Liver (tissue), 3 donors: ENCODE results near the gene KCNK3.

Source experiments
- FOXA1 ChIP-seq: IDR thresholded peaks from 2 replicates; pipeline ENCODE4 v1.6.1; 2016; ENCODE audit warnings: antibody characterized with exemption
- GABPA ChIP-seq, 2 donors: IDR thresholded peaks in 1 of 2; conservative IDR thresholded peaks in 1 of 2; 2 replicates each; pipeline ENCODE4 v1.6.1; 2016; ENCODE audit warnings: antibody characterized with exemption in 2 of 2, mild to moderate bottlenecking in 1 of 2, moderate library complexity in 1 of 2
- HNF4A ChIP-seq, 2 donors: conservative IDR thresholded peaks; 2 replicates each; pipeline ENCODE4 v1.6.1; 2016; ENCODE audit warnings: antibody characterized with exemption in 2 of 2, mild to moderate bottlenecking in 2 of 2
- RAD21 ChIP-seq, 2 donors: IDR thresholded peaks; 2 replicates each; pipeline ENCODE4 v1.6.1; 2016; ENCODE audit warnings: antibody characterized with exemption in 2 of 2, mild to moderate bottlenecking in 2 of 2
- TAF1 ChIP-seq: conservative IDR thresholded peaks from 2 replicates; pipeline ENCODE4 v1.6.1; 2016; ENCODE audit warnings: antibody characterized with exemption, mild to moderate bottlenecking
- YY1 ChIP-seq: IDR thresholded peaks from 2 replicates; pipeline ENCODE4 v1.6.1; 2016; ENCODE audit warnings: antibody characterized with exemption, mild to moderate bottlenecking
- TF ChIP-seq, protein P1 (sequence below): fragments of 150-350 bp; IDR thresholded peaks from 2 replicates; pipeline ENCODE4 v1.5.1; 2017; ENCODE audit warnings: improper control_type of control experiment, low read depth, low read length; ENCODE audit not compliant: missing input control
- TF ChIP-seq, protein P2 (sequence below): IDR thresholded peaks from 2 replicates; pipeline ENCODE4 v1.6.1; 2016; ENCODE audit warnings: antibody characterized with exemption
- donor health status: healthy.
- donor health status: healthy.

DNA sequence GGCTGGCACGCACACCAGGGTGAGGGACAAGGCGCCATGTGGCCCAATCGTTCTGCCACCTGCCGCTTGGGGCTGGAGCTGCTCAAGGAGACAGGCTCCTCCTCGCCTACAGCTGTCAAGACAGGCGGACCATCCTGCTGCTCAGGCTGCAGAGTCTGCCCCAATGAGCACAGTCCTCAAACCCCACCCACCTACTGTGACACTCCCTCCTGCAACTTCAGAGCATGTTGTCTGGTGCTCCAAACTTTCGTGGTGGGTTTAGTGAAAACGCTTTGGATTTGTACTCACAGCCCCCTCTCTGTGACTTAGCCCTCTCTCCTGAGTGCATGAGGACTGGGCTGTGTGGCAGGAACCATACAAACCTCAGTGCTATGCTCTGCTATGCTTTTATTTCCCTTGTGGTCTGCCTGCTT lies 48.4 kb downstream of the KCNK3 start:
- TF ChIP-seq, protein P1, sequence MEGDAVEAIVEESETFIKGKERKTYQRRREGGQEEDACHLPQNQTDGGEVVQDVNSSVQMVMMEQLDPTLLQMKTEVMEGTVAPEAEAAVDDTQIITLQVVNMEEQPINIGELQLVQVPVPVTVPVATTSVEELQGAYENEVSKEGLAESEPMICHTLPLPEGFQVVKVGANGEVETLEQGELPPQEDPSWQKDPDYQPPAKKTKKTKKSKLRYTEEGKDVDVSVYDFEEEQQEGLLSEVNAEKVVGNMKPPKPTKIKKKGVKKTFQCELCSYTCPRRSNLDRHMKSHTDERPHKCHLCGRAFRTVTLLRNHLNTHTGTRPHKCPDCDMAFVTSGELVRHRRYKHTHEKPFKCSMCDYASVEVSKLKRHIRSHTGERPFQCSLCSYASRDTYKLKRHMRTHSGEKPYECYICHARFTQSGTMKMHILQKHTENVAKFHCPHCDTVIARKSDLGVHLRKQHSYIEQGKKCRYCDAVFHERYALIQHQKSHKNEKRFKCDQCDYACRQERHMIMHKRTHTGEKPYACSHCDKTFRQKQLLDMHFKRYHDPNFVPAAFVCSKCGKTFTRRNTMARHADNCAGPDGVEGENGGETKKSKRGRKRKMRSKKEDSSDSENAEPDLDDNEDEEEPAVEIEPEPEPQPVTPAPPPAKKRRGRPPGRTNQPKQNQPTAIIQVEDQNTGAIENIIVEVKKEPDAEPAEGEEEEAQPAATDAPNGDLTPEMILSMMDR = no peak
- TF ChIP-seq HNF4A (conservative IDR thresholded peaks at IDR 0.05) (no peak), FOXA1 (no peak), GABPA (IDR thresholded peaks at IDR 0.05 in 1 of 2, conservative IDR thresholded peaks at IDR 0.05 in 1 of 2) (no peak), RAD21 (IDR thresholded peaks at IDR 0.05) (no peak), YY1 (no peak), TAF1 (no peak)
- TF ChIP-seq, protein P2, sequence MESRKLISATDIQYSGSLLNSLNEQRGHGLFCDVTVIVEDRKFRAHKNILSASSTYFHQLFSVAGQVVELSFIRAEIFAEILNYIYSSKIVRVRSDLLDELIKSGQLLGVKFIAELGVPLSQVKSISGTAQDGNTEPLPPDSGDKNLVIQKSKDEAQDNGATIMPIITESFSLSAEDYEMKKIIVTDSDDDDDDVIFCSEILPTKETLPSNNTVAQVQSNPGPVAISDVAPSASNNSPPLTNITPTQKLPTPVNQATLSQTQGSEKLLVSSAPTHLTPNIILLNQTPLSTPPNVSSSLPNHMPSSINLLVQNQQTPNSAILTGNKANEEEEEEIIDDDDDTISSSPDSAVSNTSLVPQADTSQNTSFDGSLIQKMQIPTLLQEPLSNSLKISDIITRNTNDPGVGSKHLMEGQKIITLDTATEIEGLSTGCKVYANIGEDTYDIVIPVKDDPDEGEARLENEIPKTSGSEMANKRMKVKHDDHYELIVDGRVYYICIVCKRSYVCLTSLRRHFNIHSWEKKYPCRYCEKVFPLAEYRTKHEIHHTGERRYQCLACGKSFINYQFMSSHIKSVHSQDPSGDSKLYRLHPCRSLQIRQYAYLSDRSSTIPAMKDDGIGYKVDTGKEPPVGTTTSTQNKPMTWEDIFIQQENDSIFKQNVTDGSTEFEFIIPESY = no peak
